ENCODE results near the gene KLC3.
"Not testable (repeated sequence)": the region's sequence is repeated elsewhere in the genome, so short reads cannot be mapped to it uniquely, and the experiment has no call there.

KLC3 gene

DNA sequence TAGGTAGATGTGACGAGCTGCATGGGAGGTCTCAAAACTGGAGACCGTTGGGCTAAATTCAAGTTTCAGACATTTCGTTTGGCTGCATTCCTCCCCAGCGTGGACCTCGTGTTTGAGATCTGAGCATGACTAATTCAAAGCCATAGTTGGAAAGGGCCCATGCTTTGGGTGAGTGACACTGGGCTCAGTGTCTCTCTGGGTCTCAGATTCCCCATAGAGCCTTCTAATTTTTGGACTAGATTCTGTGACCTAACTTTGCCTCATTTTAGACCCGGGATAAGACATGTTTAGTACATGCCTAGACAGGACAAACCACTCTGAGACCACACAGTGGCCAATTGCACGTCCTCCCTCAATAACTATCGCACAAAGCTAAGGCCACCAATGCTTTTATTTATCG, 34.5 kb upstream of the KLC3 start:
- TF ChIP-seq, protein P1, sequence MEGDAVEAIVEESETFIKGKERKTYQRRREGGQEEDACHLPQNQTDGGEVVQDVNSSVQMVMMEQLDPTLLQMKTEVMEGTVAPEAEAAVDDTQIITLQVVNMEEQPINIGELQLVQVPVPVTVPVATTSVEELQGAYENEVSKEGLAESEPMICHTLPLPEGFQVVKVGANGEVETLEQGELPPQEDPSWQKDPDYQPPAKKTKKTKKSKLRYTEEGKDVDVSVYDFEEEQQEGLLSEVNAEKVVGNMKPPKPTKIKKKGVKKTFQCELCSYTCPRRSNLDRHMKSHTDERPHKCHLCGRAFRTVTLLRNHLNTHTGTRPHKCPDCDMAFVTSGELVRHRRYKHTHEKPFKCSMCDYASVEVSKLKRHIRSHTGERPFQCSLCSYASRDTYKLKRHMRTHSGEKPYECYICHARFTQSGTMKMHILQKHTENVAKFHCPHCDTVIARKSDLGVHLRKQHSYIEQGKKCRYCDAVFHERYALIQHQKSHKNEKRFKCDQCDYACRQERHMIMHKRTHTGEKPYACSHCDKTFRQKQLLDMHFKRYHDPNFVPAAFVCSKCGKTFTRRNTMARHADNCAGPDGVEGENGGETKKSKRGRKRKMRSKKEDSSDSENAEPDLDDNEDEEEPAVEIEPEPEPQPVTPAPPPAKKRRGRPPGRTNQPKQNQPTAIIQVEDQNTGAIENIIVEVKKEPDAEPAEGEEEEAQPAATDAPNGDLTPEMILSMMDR (IDR thresholded peaks at IDR 0.05): no peak
- TF ChIP-seq ZFX (IDR thresholded peaks at IDR 0.05; ENCODE audit: borderline replicate concordance): no peak
- no peak overlapping the region for H3K27ac ChIP-seq

DNA sequence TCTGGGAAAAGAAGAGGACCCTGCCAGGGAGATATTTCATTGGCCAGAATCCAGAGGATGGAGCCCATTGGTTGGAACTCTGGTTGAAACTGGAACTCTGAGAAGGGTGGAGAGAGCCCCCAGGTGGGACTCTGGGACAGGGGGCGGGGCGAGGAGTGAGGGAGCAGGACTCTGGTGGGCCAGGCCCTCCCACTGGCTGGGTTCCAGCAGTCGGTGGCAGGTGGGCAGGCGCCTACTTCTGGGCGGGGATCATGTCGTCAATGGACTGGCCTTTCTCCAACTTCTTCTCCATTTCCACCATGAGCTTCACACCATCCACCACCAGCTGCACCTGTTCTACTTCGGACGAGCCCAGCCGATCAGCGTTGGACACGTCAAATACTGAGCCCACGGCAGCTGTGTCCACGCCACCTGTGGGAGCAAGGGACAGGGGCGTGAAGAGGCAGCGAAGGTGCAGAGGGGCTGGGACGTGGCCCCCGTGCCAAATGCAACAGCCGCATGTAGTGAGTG, 34.0 kb upstream of the KLC3 start:
- H3K27ac ChIP-seq: no peak overlapping the region

DNA sequence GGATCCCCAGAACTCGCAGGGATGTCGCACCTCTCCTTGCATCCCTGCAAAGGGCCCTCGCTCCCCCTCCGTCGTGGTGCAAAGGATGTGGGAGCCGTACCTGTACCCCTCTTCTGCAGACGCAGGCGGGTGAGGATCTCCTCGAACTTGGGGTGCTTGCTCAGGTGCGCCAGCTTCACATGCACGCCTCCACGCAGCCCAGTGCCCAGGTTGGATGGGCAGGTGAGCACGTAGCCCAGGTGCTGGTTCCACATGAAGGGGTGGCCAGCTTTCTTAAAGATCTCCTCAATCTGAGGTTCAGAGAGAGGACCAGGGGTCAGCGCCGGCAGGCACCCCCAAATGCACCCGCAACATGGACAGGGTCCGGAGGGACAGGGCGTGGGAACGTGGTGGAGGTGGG, 33.2 kb upstream of the KLC3 start:
- no peak overlapping the region for H3K27ac ChIP-seq
- TF ChIP-seq, protein P1 (IDR thresholded peaks at IDR 0.05): no peak
- TF ChIP-seq ZFX (IDR thresholded peaks at IDR 0.05; ENCODE audit: borderline replicate concordance): no peak

More for the DNA sequence above, 34.0 kb upstream of the KLC3 start:
- TF ChIP-seq, protein P1 (IDR thresholded peaks at IDR 0.05): no peak
- TF ChIP-seq ZFX (IDR thresholded peaks at IDR 0.05; ENCODE audit: borderline replicate concordance): no peak

DNA sequence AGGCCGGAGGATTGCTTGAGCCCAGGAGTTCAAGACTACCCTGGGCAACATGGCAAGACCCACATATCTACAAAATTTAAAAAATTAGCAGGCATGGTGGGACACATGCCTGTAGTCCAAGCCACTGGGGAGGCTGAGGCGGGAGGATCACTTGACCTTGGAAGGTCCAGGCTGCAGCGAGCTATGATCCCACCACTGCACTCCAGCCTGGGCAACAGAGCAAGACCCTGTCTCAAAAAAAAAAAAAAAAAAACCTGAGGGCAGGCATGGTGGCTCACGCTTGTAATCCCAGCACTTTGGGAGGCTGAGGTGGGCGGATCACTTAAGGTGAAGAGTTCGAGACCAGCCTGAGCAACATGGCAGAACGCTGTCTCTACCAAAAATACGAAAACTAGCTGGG, 31.2 kb upstream of the KLC3 start:
- not testable (repeated sequence) for H3K27ac ChIP-seq

DNA sequence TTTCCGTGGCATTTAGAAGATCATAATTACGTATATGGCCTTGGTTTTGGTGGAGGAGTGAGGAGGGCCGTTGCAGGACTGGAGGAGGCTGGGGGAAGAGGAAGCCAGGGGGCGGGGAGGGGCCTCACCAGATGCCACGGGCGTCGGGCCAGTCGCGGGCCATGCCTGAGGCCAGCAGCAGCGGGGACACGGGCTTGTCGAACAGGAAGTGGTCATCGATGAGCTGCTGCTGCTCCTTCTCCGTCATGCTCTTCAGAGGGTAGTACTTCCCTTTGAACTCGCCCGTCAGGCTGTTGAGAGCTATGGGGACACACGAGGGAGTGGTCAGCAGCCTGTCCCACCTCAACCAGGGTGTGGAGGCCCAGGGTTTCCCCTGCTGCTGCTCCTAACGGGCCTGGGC, 28.9 kb upstream of the KLC3 start:
- TF ChIP-seq, protein P1 (IDR thresholded peaks at IDR 0.05): no peak
- TF ChIP-seq ZFX (IDR thresholded peaks at IDR 0.05; ENCODE audit: borderline replicate concordance): no peak
- H3K27ac ChIP-seq: no peak overlapping the region

DNA sequence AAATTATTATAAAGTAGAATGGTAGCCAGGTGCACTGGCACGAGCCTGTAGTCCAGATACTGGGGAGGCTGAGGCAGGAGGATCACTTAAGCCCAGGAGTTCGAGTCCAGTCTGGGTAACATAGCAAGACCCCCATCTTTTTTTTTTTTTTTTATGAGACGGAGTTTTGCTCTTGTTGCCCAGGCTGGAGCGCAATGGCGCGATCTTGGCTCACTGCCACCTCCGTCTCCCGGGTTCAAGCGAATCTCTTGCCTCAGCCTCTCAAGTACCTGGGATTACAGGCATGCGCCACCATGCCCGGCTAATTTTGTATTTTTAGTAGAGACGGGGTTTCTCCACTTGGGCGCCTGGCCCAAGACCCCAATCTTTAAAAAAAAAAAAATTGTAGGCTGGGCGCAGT, 28.3 kb upstream of the KLC3 start:
- not testable (repeated sequence) for H3K27ac ChIP-seq

DNA sequence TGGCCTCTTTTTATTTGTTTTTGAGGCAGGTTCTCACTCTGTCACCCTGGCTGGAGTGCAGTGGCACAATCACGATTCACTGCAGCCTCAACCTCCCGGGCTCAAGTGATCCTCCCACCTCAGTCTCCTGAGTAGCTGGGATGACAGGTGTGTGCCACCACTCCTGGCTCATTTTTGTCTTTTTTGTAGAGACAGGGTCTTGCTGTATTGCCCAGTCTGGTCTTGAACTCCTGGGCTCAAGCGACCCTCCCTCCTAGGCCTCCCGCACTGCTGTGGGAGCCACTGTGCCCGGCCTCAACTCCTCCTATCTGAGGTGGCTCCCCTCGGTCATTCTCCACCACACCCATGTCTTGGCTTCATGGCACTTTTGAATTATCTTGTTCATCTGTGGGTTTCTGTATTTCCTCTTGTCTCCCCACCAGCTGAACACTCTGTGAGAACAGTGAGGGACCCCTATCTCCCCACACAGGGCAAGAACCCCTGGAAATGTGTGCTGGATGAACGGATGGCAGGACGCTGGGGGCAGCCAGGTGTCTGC, 25.8 kb upstream of the KLC3 start:
- no peak overlapping the region for H3K27ac ChIP-seq
- TF ChIP-seq, protein P1 (IDR thresholded peaks at IDR 0.05): no peak
- TF ChIP-seq ZFX (IDR thresholded peaks at IDR 0.05; ENCODE audit: borderline replicate concordance): no peak

DNA sequence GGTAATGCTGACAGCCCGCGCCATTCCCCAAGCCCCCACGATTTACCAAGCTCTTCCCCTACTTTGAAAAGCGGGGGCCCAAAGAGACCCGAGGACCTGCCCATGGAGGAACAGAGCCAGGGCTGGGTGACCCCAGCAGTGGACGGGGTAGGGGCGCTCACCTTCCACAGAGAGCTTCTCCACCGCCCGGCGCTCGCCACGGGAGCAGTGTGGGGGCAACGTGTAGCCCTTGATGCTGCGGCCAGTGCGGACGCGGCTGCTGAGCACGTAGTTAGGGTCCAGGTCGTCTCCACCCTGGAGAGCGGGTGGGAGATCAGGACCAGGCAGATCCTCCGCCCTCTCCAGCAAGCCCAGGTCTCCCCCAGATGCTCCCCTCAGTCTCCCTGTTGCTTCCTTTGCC, 25.2 kb upstream of the KLC3 start:
- no peak for TF ChIP-seq ZFX (IDR thresholded peaks at IDR 0.05; ENCODE audit: borderline replicate concordance)
- TF ChIP-seq, protein P1 (IDR thresholded peaks at IDR 0.05): no peak
- no peak overlapping the region for H3K27ac ChIP-seq
